Liver (tissue), 9 donors: ENCODE measurements around the gene TMEM179. TPM values are rescaled to one million over a fixed set of nuclear protein-coding genes. Genes with fewer than 3 reads are reported as not detected.

ENCODE experiments used
- DNase-seq: peaks from one replicate; pipeline ENCODE4 v3.0.0-alpha.2; 2017; ENCODE audit warnings: low spot score
- H3K27ac ChIP-seq, 2 donors: one replicate each; pipeline ENCODE4 v1.7.0; 2013; ENCODE audit warnings: inconsistent platforms in 2 of 2, low read length in 2 of 2, control low read depth in 1 of 2, low read depth in 1 of 2, mild to moderate bottlenecking in 1 of 2
- H3K27me3 ChIP-seq, 4 donors: one replicate each; pipeline versions ENCODE4 v1.6.1 to v1.7.0; 2013; ENCODE audit warnings: low read length in 3 of 4, inconsistent platforms in 1 of 4, mild to moderate bottlenecking in 1 of 4, moderate library complexity in 1 of 4; ENCODE audit not compliant: control insufficient read depth in 4 of 4, insufficient read depth in 4 of 4
- H3K36me3 ChIP-seq, 4 donors: one replicate each; pipeline versions ENCODE4 v1.6.1 to v1.7.0; 2013; ENCODE audit warnings: low read length in 3 of 4, mild to moderate bottlenecking in 3 of 4, low read depth in 1 of 4, moderate library complexity in 1 of 4; ENCODE audit not compliant: control insufficient read depth in 4 of 4, insufficient read depth in 3 of 4
- H3K4me1 ChIP-seq, 4 donors: one replicate each; pipeline versions ENCODE4 v1.6.1 to v1.7.0; 2013; ENCODE audit warnings: low read length in 3 of 4, mild to moderate bottlenecking in 3 of 4, moderate library complexity in 1 of 4; ENCODE audit not compliant: control insufficient read depth in 4 of 4, insufficient read depth in 4 of 4
- H3K4me3 ChIP-seq, 3 donors: one replicate each; pipeline versions ENCODE4 v1.6.1 to v1.7.0; 2013; ENCODE audit warnings: low read length in 3 of 3, control low read depth in 1 of 3, low read depth in 1 of 3, mild to moderate bottlenecking in 1 of 3
- H3K9ac ChIP-seq, 2 donors: one replicate each; pipeline ENCODE4 v1.7.0; 2013; ENCODE audit warnings: low read length in 2 of 2, mild to moderate bottlenecking in 2 of 2, moderate library complexity in 2 of 2, control low read depth in 1 of 2, low read depth in 1 of 2
- H3K9me3 ChIP-seq, 4 donors: one replicate each; pipeline versions ENCODE4 v1.6.1 to v1.7.0; 2013; ENCODE audit warnings: low read length in 3 of 4; ENCODE audit not compliant: control insufficient read depth in 4 of 4
- ATF3 ChIP-seq: IDR thresholded peaks from 2 replicates; pipeline ENCODE4 v1.6.1; 2016; ENCODE audit warnings: antibody characterized with exemption
- CTCF ChIP-seq: fragments of 150-350 bp; IDR thresholded peaks from 2 replicates; pipeline ENCODE4 v1.5.1; 2017; ENCODE audit warnings: improper control_type of control experiment, low read depth, low read length; ENCODE audit not compliant: missing input control
- EGR1 ChIP-seq, 2 donors: IDR thresholded peaks; 2 replicates each; pipeline ENCODE4 v1.6.1; 2016 to 2018; ENCODE audit warnings: antibody characterized with exemption in 2 of 2, low read depth in 2 of 2
- FOXA1 ChIP-seq: IDR thresholded peaks from 2 replicates; pipeline ENCODE4 v1.6.1; 2016; ENCODE audit warnings: antibody characterized with exemption
- FOXA2 ChIP-seq: IDR thresholded peaks from 2 replicates; pipeline ENCODE4 v1.6.1; 2016; ENCODE audit warnings: antibody characterized with exemption
- GABPA ChIP-seq, 2 donors: IDR thresholded peaks in 1 of 2; conservative IDR thresholded peaks in 1 of 2; 2 replicates each; pipeline ENCODE4 v1.6.1; 2016; ENCODE audit warnings: antibody characterized with exemption in 2 of 2, mild to moderate bottlenecking in 1 of 2, moderate library complexity in 1 of 2
- HNF4A ChIP-seq, 2 donors: conservative IDR thresholded peaks; 2 replicates each; pipeline ENCODE4 v1.6.1; 2016; ENCODE audit warnings: antibody characterized with exemption in 2 of 2, mild to moderate bottlenecking in 2 of 2
- HNF4G ChIP-seq: IDR thresholded peaks from 2 replicates; pipeline ENCODE4 v1.6.1; 2016; ENCODE audit warnings: antibody characterized with exemption
- JUND ChIP-seq, 2 donors: IDR thresholded peaks; 2 replicates each; pipeline ENCODE4 v1.6.1; 2016; ENCODE audit warnings: antibody characterized with exemption in 2 of 2
- NR2F2 ChIP-seq: IDR thresholded peaks from 2 replicates; pipeline ENCODE4 v1.6.1; 2016; ENCODE audit warnings: antibody characterized with exemption
- RAD21 ChIP-seq, 2 donors: IDR thresholded peaks; 2 replicates each; pipeline ENCODE4 v1.6.1; 2016; ENCODE audit warnings: antibody characterized with exemption in 2 of 2, mild to moderate bottlenecking in 2 of 2
- REST ChIP-seq: IDR thresholded peaks from 2 replicates; pipeline ENCODE4 v1.6.1; 2016; ENCODE audit warnings: antibody characterized with exemption, mild to moderate bottlenecking
- RXRA ChIP-seq, 2 donors: IDR thresholded peaks; 2 replicates each; pipeline ENCODE4 v1.6.1; 2017 to 2018; ENCODE audit warnings: antibody characterized with exemption in 2 of 2, mild to moderate bottlenecking in 1 of 2
- SP1 ChIP-seq: IDR thresholded peaks from 2 replicates; pipeline ENCODE4 v1.6.1; 2018; ENCODE audit warnings: antibody characterized with exemption, mild to moderate bottlenecking
- TAF1 ChIP-seq: conservative IDR thresholded peaks from 2 replicates; pipeline ENCODE4 v1.6.1; 2016; ENCODE audit warnings: antibody characterized with exemption, mild to moderate bottlenecking
- YY1 ChIP-seq: IDR thresholded peaks from 2 replicates; pipeline ENCODE4 v1.6.1; 2016; ENCODE audit warnings: antibody characterized with exemption, mild to moderate bottlenecking
- ZBTB33 ChIP-seq: IDR thresholded peaks from 2 replicates; pipeline ENCODE4 v1.6.1; 2016; ENCODE audit warnings: antibody characterized with exemption
- WGBS: extraction: QIAGEN DNeasy Blood & Tissue Kit; methylation state at CpG from one replicate; pipeline ENCODE4 v1.1.7; 2013; 5-methylcytosine and 5-hydroxymethylcytosine counted together
- polyA plus RNA-seq, 2 donors: library from polyadenylated mRNA; stranded (reverse) in 1 of 2; unstranded in 1 of 2; fragments of 200-250 nt in 1 of 2; fragments of >200 nt in 1 of 2; fragmentation: Nextera tagmentation in 1 of 2; extraction: Ambion mirVana in 1 of 2; gene quantifications; one replicate each; pipeline versions ENCODE4 v1.2.1 to v1.2.3, GENCODE V29; 2013 to 2015
- total RNA-seq, 2 donors: library from RNA; depleted of rRNA; stranded (reverse); fragments of >200 nt; gene quantifications; one replicate each; pipeline ENCODE4 v1.2.3, GENCODE V29; 2014
- TF ChIP-seq, protein P1 (sequence below): IDR thresholded peaks from 2 replicates; pipeline ENCODE4 v1.6.1; 2016; ENCODE audit warnings: antibody characterized with exemption
- donor health status: healthy.
- donor health status: healthy.
- donor health status: healthy.
- donor health status: healthy.
- donor health status: healthy.

Gene TMEM179
- total RNA-seq (under 1 TPM in 1 of 2 donors, not detected in 1; 0.37 TPM), polyA plus RNA-seq (under 1 TPM in 1 of 2 donors, not detected in 1; 0.12 TPM)

- Histone ChIP-seq H3K9ac (no peak within 1 kb of the TSS), H3K36me3 (no peaks in the 10 kb centered on the region), H3K4me1 (peaks cover 0 to 3% (median 0%) of the 10 kb centered on the region in 4 donors), H3K4me3 (peak within 1 kb of the TSS in 1 of 3 donors; percentile 26), H3K9me3 (no peaks in the 10 kb centered on the region), H3K27me3 (peaks cover 0 to 13% (median 6%) of the 10 kb centered on the region in 4 donors), H3K27ac (no peak within 1 kb of the TSS)
- 10% methylated on average over 91 of the region's 91 CpGs for WGBS
- DNase-seq = no peak
- TF ChIP-seq EGR1 (IDR thresholded peaks at IDR 0.05; ENCODE audit: low read depth in 2 of 2) (no peak), REST (peak; percentile 97)
These were observed at the start of gene TMEM179 for GRCh38 chr14:104604458-104605449. Gene TMEM179, minus strand, starts transcription at chr14:104604772. Its CDS starts 31 bp downstream, at chr14:104604741.

DNA sequence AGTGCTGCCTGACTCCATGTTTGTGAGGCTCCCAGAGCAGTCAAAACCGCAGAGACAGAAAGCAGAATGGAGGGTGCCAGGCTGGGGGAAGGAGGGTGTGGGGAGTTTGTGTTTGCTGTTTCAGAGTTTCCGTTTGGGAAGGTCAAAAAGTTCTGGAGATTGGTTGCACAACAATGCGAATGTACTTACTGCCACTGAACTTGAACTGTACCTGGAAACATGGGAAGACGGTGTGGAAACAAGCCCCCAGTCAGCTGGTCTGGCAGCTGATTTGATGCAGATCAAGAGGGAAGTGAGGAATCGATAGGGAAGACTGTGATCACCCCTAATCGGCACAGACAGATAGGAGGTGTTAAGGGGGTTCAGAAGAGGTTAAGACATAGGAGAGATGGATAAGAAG lies 49.5 kb upstream of the TMEM179 start:
- peaks cover 5 to 46% (median 24%) of the 10 kb centered on the region in 4 donors for H3K4me1 ChIP-seq
- 33% methylated on average over 6 of the region's 6 CpGs for WGBS
- H3K9ac ChIP-seq = no peak overlapping the region
- peak overlapping the region; percentile 7 to 44 for H3K27ac ChIP-seq
- H3K9me3 ChIP-seq = no peaks in the 10 kb centered on the region
- no peak for DNase-seq
- no peaks in the 10 kb centered on the region for H3K27me3 ChIP-seq
- no peaks in the 10 kb centered on the region for H3K36me3 ChIP-seq
- no peak overlapping the region for H3K4me3 ChIP-seq
- TF ChIP-seq RXRA (IDR thresholded peaks at IDR 0.05) (peak; percentile 100), NR2F2 (peak; percentile 69), JUND (IDR thresholded peaks at IDR 0.05) (peak; percentile 87 to 94), EGR1 (IDR thresholded peaks at IDR 0.05; ENCODE audit: low read depth in 2 of 2) (peak; percentile 84 to 91), TAF1 (no peak), ZBTB33 (peak; percentile 92), CTCF (no peak), SP1 (peak; percentile 96), ATF3 (peak; percentile 94), FOXA2 (peak; percentile 32), HNF4A (conservative IDR thresholded peaks at IDR 0.05) (peak; percentile 84 to 91), FOXA1 (peak; percentile 61), REST (peak; percentile 50), GABPA (IDR thresholded peaks at IDR 0.05 in 1 of 2, conservative IDR thresholded peaks at IDR 0.05 in 1 of 2) (peak in 1 of 2 donors; percentile 64), YY1 (peak; percentile 83), HNF4G (peak; percentile 54), RAD21 (IDR thresholded peaks at IDR 0.05) (peak; percentile 45 to 68)
- TF ChIP-seq, protein P1, sequence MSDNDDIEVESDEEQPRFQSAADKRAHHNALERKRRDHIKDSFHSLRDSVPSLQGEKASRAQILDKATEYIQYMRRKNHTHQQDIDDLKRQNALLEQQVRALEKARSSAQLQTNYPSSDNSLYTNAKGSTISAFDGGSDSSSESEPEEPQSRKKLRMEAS = peak; percentile 95
